Cardiac septum (tissue), 1 donor: Measurements from ENCODE around the gene SMPD2. TPM values are rescaled to one million over a fixed set of nuclear protein-coding genes. Genes with fewer than 3 reads are reported as not detected.

Experiments used
- DNase-seq: peaks from one replicate; pipeline ENCODE4 v3.0.0-alpha.2; 2020; ENCODE audit warnings: low spot score
- intact Hi-C: fragments of 100-400 bp; cut with DNase I; formaldehyde crosslinking; loops from one replicate; pipeline ENCODE4 v1.14.0; 2022
- total RNA-seq: library from RNA; stranded (reverse); fragmentation: NEBNext Ultra II Directional; extraction: Animal tissue kit (Norgen Biotek cat#: 25700); gene quantifications from one replicate; pipeline ENCODE4 v1.2.1, GENCODE V29; 2021
- donor health status: DM: no; HTN: no; CAD: no.

The SMPD2 gene
- total RNA-seq, 1 donor from 2014 or later = 5.1 TPM

DNA sequence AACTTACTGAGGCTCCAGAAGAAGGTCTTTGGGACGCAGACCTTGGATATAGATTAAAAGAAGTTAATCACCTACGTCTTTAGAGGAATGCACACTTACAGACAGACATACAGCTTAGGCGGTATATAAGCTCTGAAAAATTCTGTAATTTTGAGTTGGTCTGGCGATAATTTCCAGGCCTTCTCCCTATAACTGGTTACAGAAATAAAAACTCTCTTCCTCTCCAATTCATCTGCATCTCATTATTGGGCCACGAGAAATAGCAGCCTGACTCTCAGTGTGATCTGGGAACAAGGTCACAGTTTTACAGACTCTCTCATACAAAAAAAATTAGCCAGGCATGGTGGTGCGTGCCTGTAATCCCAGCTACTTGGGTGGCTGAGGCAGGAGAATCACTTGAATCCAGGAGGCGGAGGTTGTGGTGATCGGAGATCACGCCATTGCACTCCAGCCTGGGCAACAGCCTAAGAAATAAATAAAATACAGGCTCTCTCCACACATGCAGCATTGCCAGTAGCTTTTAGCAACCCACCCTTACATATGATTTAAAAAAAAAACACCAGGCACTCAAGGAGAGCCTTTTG is 37.8 kb downstream of the SMPD2 start:
- intact Hi-C loops = no loop called here
- no peak for DNase-seq

DNA sequence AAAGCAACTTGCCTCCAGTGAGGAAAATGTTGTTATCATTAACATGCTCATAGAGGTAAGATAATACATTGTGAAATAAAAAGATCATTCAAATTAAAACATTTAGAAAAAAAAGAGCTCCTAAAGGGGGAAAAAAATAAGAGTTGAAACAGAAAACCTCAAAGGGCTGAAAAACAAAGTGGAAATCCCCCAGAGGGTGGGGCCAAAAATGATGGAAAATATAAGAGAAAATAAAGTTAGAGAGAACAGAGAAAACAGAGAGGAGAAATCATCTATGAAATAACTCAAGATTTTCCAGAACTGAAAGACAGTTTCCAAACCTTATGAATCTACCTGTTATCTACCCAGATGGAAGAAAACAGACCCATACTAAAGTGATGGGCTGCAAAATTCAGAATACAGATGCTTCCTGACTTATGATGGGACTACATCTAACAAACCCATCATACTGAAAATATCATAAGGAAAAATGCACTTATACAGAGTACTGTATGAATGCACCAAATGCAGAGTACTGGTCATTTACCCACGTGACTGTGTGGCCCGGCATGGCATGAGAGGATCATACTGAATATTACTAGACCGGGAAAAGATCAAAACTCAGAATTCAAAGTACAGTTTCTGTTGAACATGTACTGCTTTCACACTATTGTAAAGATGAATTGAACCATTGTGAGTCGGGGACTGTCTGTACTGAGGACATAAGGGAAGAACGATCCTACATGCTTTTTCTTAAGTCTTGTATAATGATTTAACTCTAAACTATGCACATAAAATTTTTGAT is 38.5 kb downstream of the SMPD2 start:
- DNase-seq = no peak
- intact Hi-C loops = no loop called here

DNA sequence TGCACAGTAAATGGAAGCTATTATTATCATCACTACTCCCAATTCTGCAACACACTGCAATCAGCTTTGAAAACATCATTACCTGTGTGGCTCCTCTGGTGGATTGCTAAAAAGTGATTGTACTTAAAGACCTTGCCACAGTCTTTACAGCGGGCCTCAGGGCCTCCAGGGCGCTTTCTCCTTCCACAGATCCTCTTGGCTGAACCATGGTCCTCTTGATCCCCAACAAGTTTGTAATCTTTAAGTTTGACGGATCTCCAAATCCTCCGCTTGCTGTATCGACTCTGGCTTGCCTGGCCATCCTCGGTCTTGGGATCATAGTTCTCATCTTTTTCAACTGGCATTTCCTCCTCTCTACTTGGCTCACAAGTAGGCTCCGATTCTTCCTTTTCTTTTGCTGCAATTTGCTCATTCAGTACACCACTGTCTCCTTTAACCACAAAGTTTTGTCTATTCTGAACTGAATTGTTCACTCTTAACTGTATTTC is 40.5 kb downstream of the SMPD2 start:
- intact Hi-C loops = loop anchor here (5.0 kb wide), 1 partner anchor 39 kb away; the partner anchor contains the start of genes PPIL6 and SMPD2
- no peak for DNase-seq

DNA sequence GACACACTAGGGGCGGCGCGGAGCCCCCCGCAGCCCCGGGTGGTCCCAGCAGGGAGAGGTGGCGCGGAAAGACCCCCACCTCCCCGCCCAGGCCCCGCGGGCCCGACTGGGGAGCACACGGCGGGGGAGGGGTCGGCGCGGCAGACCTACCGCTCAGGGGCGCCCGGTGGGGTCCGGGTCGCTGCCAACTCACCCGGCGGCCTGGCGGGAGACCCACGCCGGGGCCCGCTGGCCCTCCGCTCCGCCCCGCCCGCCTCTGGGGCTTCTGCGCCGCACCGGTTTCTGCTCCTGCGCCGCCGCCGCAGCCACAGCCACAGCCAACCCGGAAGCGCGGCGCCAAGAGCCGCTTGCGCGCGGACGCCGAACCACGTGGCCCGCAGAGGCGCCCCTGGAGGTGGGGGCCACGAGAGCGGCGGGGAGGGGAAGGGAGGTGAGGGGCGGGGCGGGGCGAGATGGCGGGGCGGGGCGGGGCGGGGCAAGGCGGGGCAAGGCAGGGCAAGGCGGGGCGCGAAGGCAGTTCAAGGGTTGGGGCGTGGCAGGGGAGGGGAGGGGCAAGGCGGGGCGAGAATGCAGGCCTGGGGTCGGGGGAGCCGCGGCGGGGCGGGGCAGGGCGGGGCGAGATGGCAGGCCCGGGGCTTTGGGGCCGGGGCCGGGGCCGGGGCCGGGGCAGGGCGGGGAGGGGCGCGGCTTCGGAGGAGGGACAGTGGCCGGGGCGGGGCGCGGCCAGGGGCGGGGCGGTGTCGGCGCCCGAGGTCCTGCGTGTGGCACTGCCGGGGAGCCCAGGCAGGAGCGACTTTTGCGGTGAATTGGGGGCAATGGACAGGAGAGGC is 42.6 kb downstream of the SMPD2 start, which contains the start of gene ZBTB24:
Gene ZBTB24, minus strand, starts transcription at position 315 of the 830 bp plus-strand sequence. CDS start 1,193 bp downstream, outside the sequence.
- peak; percentile 95 for DNase-seq
- intact Hi-C loops = loop anchor here (5.0 kb wide), 1 partner anchor 41 kb away; the partner anchor contains the start of genes PPIL6 and SMPD2

DNA sequence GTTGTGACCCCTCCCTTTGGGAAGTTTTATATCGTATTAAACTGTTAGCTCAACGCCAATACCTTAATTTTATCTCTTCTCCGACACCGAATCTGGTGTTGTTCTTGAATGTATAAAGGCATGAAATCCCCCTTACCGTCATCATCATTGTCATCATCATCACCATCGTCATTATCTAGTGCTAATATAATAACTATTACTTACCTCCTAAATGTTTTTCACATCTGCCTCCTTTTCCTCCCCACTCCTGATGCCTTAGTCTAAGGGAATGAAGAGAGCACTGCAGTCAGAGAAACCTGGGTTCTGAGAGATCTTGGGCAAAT is 43.2 kb downstream of the SMPD2 start:
- intact Hi-C loops = loop anchor here (5.0 kb wide), 1 partner anchor 41 kb away; the partner anchor contains the start of genes PPIL6 and SMPD2
- DNase-seq = no peak

DNA sequence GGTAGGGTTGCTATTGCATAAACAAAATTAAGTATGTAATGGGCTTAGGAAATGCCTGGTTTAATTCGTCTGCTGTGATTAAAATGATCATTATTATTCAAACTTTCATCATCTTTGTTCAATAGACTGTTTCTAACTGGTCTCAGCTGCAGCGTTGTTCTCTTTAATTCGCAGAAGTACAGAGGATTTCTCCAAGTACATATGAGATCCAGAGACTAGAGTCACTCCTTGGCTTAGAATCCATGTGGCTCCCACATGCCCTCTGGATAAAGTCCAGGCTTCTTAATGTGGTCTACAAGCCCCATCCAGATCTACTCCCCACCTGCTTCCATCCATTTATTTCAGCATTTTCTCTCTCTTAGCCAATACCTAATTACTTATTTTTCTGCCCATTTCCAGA is 43.6 kb downstream of the SMPD2 start:
- intact Hi-C loops = loop anchor here (5.0 kb wide), 1 partner anchor 42 kb away; the partner anchor contains the start of genes PPIL6 and SMPD2
- no peak for DNase-seq

DNA sequence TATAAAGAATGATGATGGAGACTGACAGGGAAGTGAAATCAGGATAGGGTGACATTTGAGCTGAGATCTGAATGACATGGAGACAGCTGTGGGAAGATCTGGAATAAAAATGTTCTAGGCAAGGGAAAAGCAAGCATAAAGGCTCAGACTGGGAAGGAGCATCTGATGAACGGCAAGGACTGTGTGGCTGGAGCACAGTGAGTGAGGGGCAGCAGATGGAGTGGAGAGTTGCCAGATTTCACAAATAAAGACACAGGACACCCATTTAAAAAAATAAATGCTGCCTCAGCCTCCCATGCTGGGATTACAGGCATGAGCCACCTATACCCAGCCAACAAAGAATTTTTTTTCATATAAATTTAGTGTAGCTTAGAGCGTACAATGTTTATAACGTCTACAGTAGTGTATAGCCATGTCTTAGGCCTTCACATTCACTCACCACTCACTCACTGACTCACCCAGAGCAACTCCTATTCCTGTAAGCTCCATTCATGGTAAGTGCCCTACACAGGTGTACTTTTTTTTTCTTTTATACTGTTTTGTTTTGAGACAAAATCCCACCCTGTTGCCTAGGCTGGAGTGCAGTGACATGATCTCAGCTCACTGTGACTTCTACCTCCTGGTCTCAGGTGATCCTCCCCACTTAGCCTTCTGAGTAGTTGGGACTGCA is 44.9 kb downstream of the SMPD2 start:
- no peak for DNase-seq
- intact Hi-C loops = no loop called here

DNA sequence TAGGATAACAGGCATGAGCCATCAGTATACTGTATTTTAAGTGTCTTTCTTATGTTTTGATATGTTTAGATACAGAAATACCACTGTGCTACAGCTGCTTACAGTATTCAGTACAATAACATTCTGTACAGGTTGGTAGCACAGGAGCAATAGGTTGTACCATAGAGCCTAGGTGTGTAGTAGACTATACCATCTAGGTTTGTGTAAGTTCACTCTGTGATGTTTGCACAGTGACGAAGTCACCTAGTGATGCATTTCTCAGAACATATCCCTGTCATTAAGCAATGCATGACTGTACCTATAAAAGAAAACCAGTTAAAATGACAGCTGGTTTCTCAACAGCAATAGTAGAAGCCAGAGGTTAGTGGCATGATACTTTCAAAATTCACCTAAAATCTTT is 45.5 kb downstream of the SMPD2 start:
- intact Hi-C loops = no loop called here
- DNase-seq = no peak

DNA sequence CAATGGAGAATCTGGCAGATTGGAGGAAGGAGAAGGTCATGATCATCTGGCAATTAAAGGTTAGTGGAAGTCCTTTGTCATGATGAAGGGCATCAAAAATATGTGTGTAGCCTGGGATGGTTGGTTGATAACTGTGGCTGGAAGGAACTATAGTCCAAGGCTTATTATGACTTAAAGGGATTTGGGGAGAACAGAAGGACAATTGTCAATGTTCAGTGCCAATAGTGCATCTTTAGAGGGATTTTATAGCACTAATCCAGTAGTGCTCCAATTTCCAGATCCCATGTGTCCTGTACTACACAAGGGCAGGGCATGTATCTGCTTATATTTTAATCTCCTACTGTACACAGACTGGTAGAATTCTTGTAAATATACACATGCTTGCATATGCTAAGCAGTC is 47.5 kb downstream of the SMPD2 start:
- intact Hi-C loops = no loop called here
- DNase-seq = no peak

DNA sequence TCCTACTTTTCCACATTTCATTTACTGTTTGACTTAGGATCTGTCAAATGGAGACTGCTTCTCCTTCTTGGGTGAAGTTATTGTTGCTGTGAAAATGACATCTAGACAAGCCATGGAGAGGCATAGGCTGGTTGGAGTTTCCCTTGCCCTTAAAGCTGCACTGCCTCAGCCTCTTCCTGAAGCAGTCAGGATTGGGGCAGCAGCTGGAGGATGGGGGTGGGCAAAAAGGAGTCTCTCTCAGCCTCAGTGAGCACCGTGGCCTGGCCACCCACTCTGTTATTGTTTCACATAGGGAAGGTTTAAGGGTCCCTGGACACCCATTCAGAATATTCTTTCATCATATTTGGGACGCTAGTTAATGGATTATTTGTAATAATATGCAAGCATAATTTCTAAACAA is 50.2 kb downstream of the SMPD2 start:
- no peak for DNase-seq
- intact Hi-C loops = no loop called here

DNA sequence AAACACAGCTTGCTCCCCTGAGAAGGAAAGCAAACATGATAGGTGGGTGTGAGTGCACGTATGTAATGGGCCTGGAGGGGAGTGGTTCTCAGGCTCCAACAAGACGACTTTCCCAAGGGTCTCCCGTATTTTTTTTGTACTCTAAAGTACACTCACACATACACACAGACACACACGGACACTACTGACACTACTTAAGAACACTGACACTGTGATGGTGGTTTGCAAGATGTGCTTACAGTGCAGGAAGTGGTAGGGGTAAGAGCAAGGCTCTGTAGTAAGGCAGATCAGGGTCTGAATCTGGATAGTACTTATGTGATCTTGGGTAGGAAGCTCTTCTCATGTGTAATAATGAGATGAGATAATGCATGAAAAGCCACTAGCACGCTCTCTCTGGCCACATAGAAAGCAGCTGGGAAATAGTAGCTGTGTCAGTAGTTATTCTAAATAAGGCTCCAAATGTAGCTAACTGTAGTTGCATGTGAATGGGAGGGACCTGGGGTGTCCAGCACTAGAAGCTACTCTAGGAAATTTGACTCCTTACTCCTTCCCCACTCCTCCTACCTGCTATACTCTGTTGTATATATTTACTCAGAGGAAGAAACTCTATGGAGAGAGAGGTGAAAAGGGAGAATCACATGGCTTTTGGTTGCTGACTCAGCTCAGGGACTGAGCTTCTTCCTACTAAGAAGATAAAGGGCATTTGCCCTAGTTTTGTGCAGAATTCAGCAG is 50.8 kb downstream of the SMPD2 start:
- no peak for DNase-seq

More for the DNA sequence above, 50.8 kb downstream of the SMPD2 start:
- intact Hi-C loops = no loop called here

Other genes starting within 250 kb of the SMPD2 start
- gene CD164, start 58.3 kb upstream of the SMPD2 start, total RNA-seq = 137 TPM
- gene PPIL6, start 96 bp upstream of the SMPD2 start, total RNA-seq = 1.2 TPM
- 7.7 TPM for gene MICAL1, start 15.0 kb downstream of the SMPD2 start, total RNA-seq
- gene ZBTB24, start 42.5 kb downstream of the SMPD2 start, total RNA-seq = 3.0 TPM